Endothelial cell of umbilical vein (primary cell): ENCODE data around the gene SEZ6L. TPM values are rescaled to one million over a fixed set of nuclear protein-coding genes. Genes with fewer than 3 reads are reported as not detected.

Experiments
- BruUV-seq: library from RNA; stranded (reverse); fragments of 400-500 nt; replicated peaks from 2 replicates; lab custom pipeline; 2021; lab: Mats Ljungman, UMichigan
- CTCF ChIA-PET: fragments of 300-600, 350-600 bp; sonication (Branson Sonifier 250); formaldehyde crosslinking; loops from one replicate; lab custom pipeline; 2021; ENCODE audit warnings: antibody characterized with exemption, inconsistent platforms; lab: Charles Lee
- POLR2A ChIA-PET: fragments of 300-600, 350-600 bp; sonication (Branson Sonifier 250); formaldehyde crosslinking; loops from one replicate; lab custom pipeline; 2021; ENCODE audit warnings: antibody characterized with exemption, inconsistent platforms; lab: Charles Lee
- DNase-seq: peaks from one replicate; pipeline ENCODE4 v3.0.0-alpha.2; 2011; ENCODE audit warnings: low read depth, low spot score
- FAIRE-seq: peaks from 2 replicates; lab custom pipeline; 2011; peaks lifted over from hg19 to GRCh38; lab: Jason Lieb, UNC
- H2AFZ ChIP-seq: 2 replicates; pipeline ENCODE4 v1.6.0; 2012; ENCODE audit warnings: low read depth, low read length, control low read depth, inconsistent platforms
- H3K27ac ChIP-seq: 2 replicates; pipeline ENCODE4 v1.5.1; 2011; ENCODE audit warnings: low read depth, mild to moderate bottlenecking, control low read depth, low read length, moderate library complexity; ENCODE audit not compliant: insufficient read depth
- H3K27me3 ChIP-seq, 2 experiments: 2 replicates each; pipeline versions ENCODE4 v1.6.0 to v1.6.1; 2011; ENCODE audit warnings: low read length in 2 of 2, mixed read lengths in 1 of 2; ENCODE audit not compliant: control insufficient read depth in 2 of 2, insufficient read depth in 2 of 2
- H3K36me3 ChIP-seq, 2 experiments: 2 replicates in 1 of 2; 3 replicates in 1 of 2; pipeline ENCODE4 v1.5.1; 2011; ENCODE audit warnings: low read length in 2 of 2, mild to moderate bottlenecking in 1 of 2, moderate library complexity in 1 of 2; ENCODE audit not compliant: control insufficient read depth in 2 of 2, insufficient read depth in 2 of 2; ENCODE audit errors: extremely low read depth in 1 of 2
- H3K4me1 ChIP-seq: 3 replicates; pipeline ENCODE4 v1.5.1; 2011; ENCODE audit warnings: mild to moderate bottlenecking, low read length; ENCODE audit not compliant: control insufficient read depth, insufficient read depth; ENCODE audit errors: extremely low read depth
- H3K4me2 ChIP-seq: 2 replicates; pipeline ENCODE4 v1.6.1; 2011; ENCODE audit warnings: low read length, control low read depth, mixed read lengths; ENCODE audit not compliant: insufficient read depth
- H3K4me3 ChIP-seq, 3 experiments: fragments of 200-600 bp in 1 of 3; sonication (generic), shearing (Covaris generic) in 1 of 3; replicated peaks in 1 of 3; 2 replicates each; pipeline ENCODE4 v1.5.1; 2011 to 2016; ENCODE audit warnings: control low read depth in 3 of 3, low read length in 3 of 3, mild to moderate bottlenecking in 2 of 3, inconsistent platforms in 1 of 3, low read depth in 1 of 3, moderate library complexity in 1 of 3; ENCODE audit not compliant: insufficient read depth in 1 of 3
- H3K79me2 ChIP-seq: 2 replicates; pipeline ENCODE4 v1.6.0; 2012; ENCODE audit warnings: low read length, inconsistent platforms; ENCODE audit not compliant: control insufficient read depth, insufficient read depth
- H3K9ac ChIP-seq: replicated peaks from 2 replicates; pipeline ENCODE3; 2011; ENCODE audit warnings: low read length, control low read depth; ENCODE audit not compliant: insufficient read depth; ENCODE audit errors: extremely low read depth
- H3K9me1 ChIP-seq: replicated peaks from 3 replicates; pipeline ENCODE4 v1.6.0; 2011; ENCODE audit warnings: mild to moderate bottlenecking, low read length; ENCODE audit not compliant: control insufficient read depth, insufficient read depth; ENCODE audit errors: extremely low read depth
- H3K9me3 ChIP-seq: replicated peaks from 2 replicates; pipeline ENCODE4 v1.5.1; 2012; ENCODE audit warnings: low read length, inconsistent platforms; ENCODE audit not compliant: control insufficient read depth, insufficient read depth
- H4K20me1 ChIP-seq: replicated peaks from 2 replicates; pipeline ENCODE3; 2011; ENCODE audit warnings: mild to moderate bottlenecking, low read length; ENCODE audit not compliant: control insufficient read depth, insufficient read depth; ENCODE audit errors: extremely low read depth
- EZH2 ChIP-seq: IDR thresholded peaks from 2 replicates; pipeline ENCODE4 v1.6.1; 2012; ENCODE audit warnings: borderline replicate concordance, low read depth, mild to moderate bottlenecking, moderate library complexity, low read length, inconsistent platforms; ENCODE audit not compliant: severe bottlenecking
- FOS ChIP-seq: IDR thresholded peaks from 2 replicates; pipeline ENCODE4 v1.6.1; 2011; ENCODE audit warnings: mild to moderate bottlenecking, low read length, moderate library complexity, borderline replicate concordance; ENCODE audit not compliant: insufficient read depth
- GATA2 ChIP-seq: IDR thresholded peaks from 2 replicates; pipeline ENCODE4 v1.7.0; 2011; ENCODE audit warnings: low read depth, mild to moderate bottlenecking, moderate library complexity, mixed read lengths, low read length; ENCODE audit not compliant: insufficient read length, insufficient read depth
- JUN ChIP-seq: IDR thresholded peaks from 2 replicates; pipeline ENCODE4 v1.6.1; 2011; ENCODE audit warnings: borderline replicate concordance, low read depth; ENCODE audit not compliant: insufficient read length, insufficient read depth
- MYC ChIP-seq: IDR thresholded peaks from one replicate; pipeline ENCODE4 v1.6.1; 2011; ENCODE audit warnings: mild to moderate bottlenecking, low read depth, low read length
- POLR2A ChIP-seq: IDR thresholded peaks from 2 replicates; pipeline ENCODE4 v1.6.1; 2012; ENCODE audit warnings: low read depth, mild to moderate bottlenecking, control low read depth, low read length
- POLR2AphosphoS5 ChIP-seq: IDR thresholded peaks from 2 replicates; pipeline ENCODE4 v1.6.1; 2012; ENCODE audit warnings: low read depth, mild to moderate bottlenecking, control low read depth, low read length, moderate library complexity; ENCODE audit not compliant: insufficient read depth
- dilution Hi-C: fragments of 300-500 bp; cut with MboI; formaldehyde crosslinking; loops from one replicate; pipeline ENCODE4 v1.15.0; 2019; ENCODE audit warnings: low sequenced_read_pairs; ENCODE audit not compliant: extremely low pct_ligation_motif_present
- intact Hi-C: fragments of 100-400 bp; cut with micrococcal nuclease; formaldehyde crosslinking; loops from one replicate; pipeline ENCODE4 v1.10.0; 2022
- polyA plus RNA-seq, 4 experiments: library from polyadenylated mRNA; depleted of rRNA in 3 of 4; stranded (reverse) in 3 of 4; unstranded in 1 of 4; fragments of >200 nt; gene quantifications; 2 replicates each; pipeline versions ENCODE4 v1.2.1 to v1.2.3, GENCODE V29; 2011 to 2012; ENCODE audit warnings: missing spikeins in 1 of 4
- total RNA-seq: library from RNA; stranded (reverse); gene quantifications from 2 replicates; pipeline ENCODE4 v1.2.3, GENCODE V29; 2021
- TF ChIP-seq, protein P1 (sequence below): IDR thresholded peaks from 2 replicates; pipeline ENCODE4 v1.6.1; 2011; ENCODE audit not compliant: insufficient read depth, insufficient read length
- TF ChIP-seq, protein P2 (sequence below), 2 donors: IDR thresholded peaks; 1 replicate in 1 of 2; 2 replicates in 1 of 2; pipeline ENCODE4 v1.5.1; 2011; ENCODE audit warnings: low read length in 2 of 2, mild to moderate bottlenecking in 2 of 2, moderate library complexity in 2 of 2, control low read depth in 1 of 2, inconsistent platforms in 1 of 2, low read depth in 1 of 2; ENCODE audit not compliant: insufficient read depth in 1 of 2; ENCODE audit errors: extremely low read depth in 1 of 2

SEZ6L gene
- total and polyA plus RNA-seq, 2 donors (not counting 3 experiments of a cell fraction or from before 2014, with no cell fraction given) = not detected

DNA sequence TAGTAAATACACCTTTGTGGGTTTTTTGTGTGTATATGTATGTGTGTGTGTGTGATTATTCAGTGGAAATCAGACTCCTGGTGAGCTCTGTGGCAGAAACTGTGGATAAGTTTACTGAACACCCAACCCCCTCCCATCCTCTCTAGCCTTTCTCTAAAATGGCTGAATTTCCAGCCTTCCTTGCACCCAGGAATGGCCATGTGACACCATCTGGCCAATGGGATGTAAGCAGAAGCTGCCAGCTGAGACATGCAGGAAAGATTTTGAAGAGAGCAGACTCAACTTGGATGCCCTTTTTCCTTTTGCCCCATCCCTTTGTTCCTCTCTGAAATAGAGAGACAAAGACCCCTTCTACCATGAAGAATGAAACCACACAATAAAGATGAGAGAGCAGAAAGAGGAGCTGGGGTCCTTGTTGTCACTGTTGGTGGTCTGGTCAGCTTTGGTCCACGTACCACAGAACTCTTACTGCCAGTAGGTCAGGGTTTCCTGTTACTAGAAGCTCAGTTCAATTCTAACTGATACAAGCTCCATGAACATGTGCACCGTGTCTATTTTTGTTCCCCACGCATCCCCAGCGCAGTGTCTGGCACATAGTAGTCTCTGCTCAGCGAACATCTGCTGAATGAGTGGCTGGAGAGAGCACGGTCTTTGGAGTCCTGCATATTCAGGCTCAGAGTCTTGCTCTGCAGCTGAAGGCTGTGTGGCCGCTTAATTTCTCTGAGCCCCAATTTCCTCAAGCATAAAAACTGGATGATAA is 57.5 kb downstream of the SEZ6L start:
- TF ChIP-seq, protein P1, sequence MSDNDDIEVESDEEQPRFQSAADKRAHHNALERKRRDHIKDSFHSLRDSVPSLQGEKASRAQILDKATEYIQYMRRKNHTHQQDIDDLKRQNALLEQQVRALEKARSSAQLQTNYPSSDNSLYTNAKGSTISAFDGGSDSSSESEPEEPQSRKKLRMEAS = no peak
- TF ChIP-seq POLR2AphosphoS5 (no peak), JUN (no peak), FOS (no peak), EZH2 (no peak)
- dilution Hi-C loops = no loop called here
- no peaks in the 10 kb centered on the region for H4K20me1 ChIP-seq
- BruUV-seq = no TSS peak
- no peaks in the 10 kb centered on the region for H3K79me2 ChIP-seq
- no peaks in the 10 kb centered on the region for H3K4me1 ChIP-seq
- POLR2A ChIA-PET = no interaction called here
- H3K27ac ChIP-seq = no peak overlapping the region
- no peak for FAIRE-seq
- no peak for DNase-seq
- CTCF ChIA-PET = interaction anchor here (0.6 kb wide), 1 partner anchor 10 kb away, joined by 3 read pairs; no protein-coding TSS in a partner anchor
- H3K27me3 ChIP-seq = no peaks in the 10 kb centered on the region
- H3K9me1 ChIP-seq = no peaks in the 10 kb centered on the region
- no peaks in the 10 kb centered on the region for H3K9me3 ChIP-seq
- H3K4me3 ChIP-seq = no peak overlapping the region
- no peak overlapping the region for H3K4me2 ChIP-seq
- no peak overlapping the region for H3K9ac ChIP-seq
- no peak overlapping the region for H2AFZ ChIP-seq
- H3K36me3 ChIP-seq = no peaks in the 10 kb centered on the region
- intact Hi-C loops = no loop called here

DNA sequence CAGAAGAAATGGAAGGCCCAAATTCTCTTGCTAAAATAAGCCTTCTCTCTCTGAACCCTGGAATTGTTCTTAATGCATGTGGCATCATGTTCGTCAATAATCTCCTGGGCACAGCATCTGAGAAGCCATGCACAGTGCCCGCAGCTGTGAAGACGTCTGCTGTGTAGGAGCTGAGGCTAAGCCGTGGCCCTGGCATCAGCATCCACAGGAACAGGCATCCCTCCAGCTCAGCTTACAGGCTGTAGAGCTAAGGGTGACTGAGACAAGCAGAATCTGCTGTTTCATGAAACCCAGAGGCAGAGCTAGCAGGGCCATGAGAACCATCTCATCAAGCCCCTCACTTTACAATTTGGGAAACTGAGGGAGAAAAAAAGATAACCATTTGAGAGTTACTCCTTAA is 60.6 kb downstream of the SEZ6L start:
- no peaks in the 10 kb centered on the region for H4K20me1 ChIP-seq
- dilution Hi-C loops = no loop called here
- H3K36me3 ChIP-seq = no peaks in the 10 kb centered on the region
- TF ChIP-seq, protein P1 = no peak
- TF ChIP-seq, protein P2, sequence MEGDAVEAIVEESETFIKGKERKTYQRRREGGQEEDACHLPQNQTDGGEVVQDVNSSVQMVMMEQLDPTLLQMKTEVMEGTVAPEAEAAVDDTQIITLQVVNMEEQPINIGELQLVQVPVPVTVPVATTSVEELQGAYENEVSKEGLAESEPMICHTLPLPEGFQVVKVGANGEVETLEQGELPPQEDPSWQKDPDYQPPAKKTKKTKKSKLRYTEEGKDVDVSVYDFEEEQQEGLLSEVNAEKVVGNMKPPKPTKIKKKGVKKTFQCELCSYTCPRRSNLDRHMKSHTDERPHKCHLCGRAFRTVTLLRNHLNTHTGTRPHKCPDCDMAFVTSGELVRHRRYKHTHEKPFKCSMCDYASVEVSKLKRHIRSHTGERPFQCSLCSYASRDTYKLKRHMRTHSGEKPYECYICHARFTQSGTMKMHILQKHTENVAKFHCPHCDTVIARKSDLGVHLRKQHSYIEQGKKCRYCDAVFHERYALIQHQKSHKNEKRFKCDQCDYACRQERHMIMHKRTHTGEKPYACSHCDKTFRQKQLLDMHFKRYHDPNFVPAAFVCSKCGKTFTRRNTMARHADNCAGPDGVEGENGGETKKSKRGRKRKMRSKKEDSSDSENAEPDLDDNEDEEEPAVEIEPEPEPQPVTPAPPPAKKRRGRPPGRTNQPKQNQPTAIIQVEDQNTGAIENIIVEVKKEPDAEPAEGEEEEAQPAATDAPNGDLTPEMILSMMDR (IDR thresholded peaks at IDR 0.05; ENCODE audit: extremely low read depth in 1 of 2, insufficient read depth in 1 of 2, low read depth in 1 of 2, low read length in 2 of 2) = no peak
- TF ChIP-seq POLR2AphosphoS5 (no peak), POLR2A (no peak), EZH2 (no peak), JUN (no peak), GATA2 (no peak), FOS (no peak), MYC (no peak)
- no peaks in the 10 kb centered on the region for H3K9me3 ChIP-seq
- H3K9ac ChIP-seq = no peak overlapping the region
- no peaks in the 10 kb centered on the region for H3K79me2 ChIP-seq
- no peak for FAIRE-seq
- H2AFZ ChIP-seq = no peak overlapping the region
- no peaks in the 10 kb centered on the region for H3K27me3 ChIP-seq
- H3K4me1 ChIP-seq = no peaks in the 10 kb centered on the region
- no TSS peak for BruUV-seq
- ChIA-PET POLR2A (no interaction called here), CTCF (no interaction called here)
- DNase-seq = no peak
- H3K27ac ChIP-seq = no peak overlapping the region
- H3K9me1 ChIP-seq = no peaks in the 10 kb centered on the region
- no peak overlapping the region for H3K4me2 ChIP-seq
- no peak overlapping the region for H3K4me3 ChIP-seq
- intact Hi-C loops = no loop called here
